ENCODE measurements around the gene SORBS1.

DNA sequence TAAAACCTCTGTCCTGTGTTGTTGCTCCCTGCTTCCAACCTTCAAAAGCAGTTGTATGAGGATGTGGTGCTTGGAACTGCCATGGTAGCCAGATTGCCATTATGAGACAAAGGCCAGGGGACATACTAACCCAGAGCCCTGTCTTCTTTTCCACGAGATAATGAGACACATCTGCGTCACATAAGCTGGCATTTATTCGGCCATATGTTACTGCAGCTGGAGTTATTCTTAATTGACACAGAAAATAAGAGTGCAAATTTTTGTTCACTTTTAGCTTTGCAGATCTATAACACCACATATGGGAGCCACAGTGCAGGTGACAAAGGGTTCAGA lies 254.9 kb downstream of the SORBS1 start:
- no peak for TF ChIP-seq EZH2phosphoT487 (IDR thresholded peaks at IDR 0.05; ENCODE audit: insufficient read depth, low read depth)
- TF ChIP-seq EZH2 (IDR thresholded peaks at IDR 0.05; ENCODE audit: insufficient read depth, poor library complexity, severe bottlenecking) = no peak

Measured in GM23248 (cell line).